NT2/D1 (cell line): Measurements from ENCODE around the gene NR2C2.

Experiments used
- SUZ12 ChIP-seq: IDR thresholded peaks from 2 replicates; pipeline ENCODE4 v1.6.1; 2011; ENCODE audit not compliant: insufficient read length, insufficient read depth; ENCODE audit errors: extremely low read depth
- ZNF274 ChIP-seq: IDR thresholded peaks from 2 replicates; pipeline ENCODE4 v1.6.1; 2011; ENCODE audit warnings: mild to moderate bottlenecking, low read depth, low read length

DNA sequence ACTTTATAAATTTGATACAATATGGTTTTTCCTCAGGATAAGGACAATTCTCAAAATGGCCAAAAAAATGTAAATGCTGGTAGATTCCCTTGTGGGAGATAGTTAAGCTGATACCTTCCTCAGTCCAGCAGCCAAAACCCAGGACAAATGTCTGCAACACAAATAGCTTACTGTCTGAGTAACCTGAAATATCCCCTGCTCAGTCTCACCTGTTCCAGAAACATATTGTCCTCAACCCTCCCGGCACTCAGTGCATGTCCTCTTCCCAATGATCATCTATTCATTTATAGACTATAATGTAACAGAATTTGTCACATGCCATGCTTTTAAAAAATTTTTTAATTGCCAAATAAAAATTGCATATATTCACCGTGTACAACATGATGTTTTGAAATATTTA is 139.3 kb downstream of the NR2C2 start:
- TF ChIP-seq ZNF274 (no peak), SUZ12 (no peak)
